Left colon (tissue), 2 donors: ENCODE data around the gene GPX4. TPM values are rescaled to one million over a fixed set of nuclear protein-coding genes. Genes with fewer than 3 reads are reported as not detected.
A peak's percentile ranks its signal among the peaks of the same experiment; 100 is the strongest.
"Not testable (repeated sequence)": the region's sequence is repeated elsewhere in the genome, so short reads cannot be mapped to it uniquely, and the experiment has no call there.

Experiments
- ATAC-seq: fragments of 200-7000 bp; cut with Tn5 transposase; one replicate; pipeline ENCODE4 v1.9.1; 2020; ENCODE audit warnings: mild to moderate bottlenecking, moderate library complexity
- DNase-seq, 2 donors: peaks; one replicate each; pipeline ENCODE4 v3.0.0-alpha.2; 2020
- intact Hi-C, 2 donors: fragments of 100-400 bp; cut with DNase I in 1 of 2; cut with micrococcal nuclease in 1 of 2; formaldehyde crosslinking; loops; one replicate each; pipeline versions ENCODE4 v1.11.2 to v1.14.0; 2022; cut with DNase I, micrococcal nuclease
- total RNA-seq, 2 donors: library from RNA; stranded (reverse); fragmentation: NEBNext Ultra II Directional; extraction: Animal tissue kit (Norgen Biotek cat#: 25700); gene quantifications; one replicate each; pipeline ENCODE4 v1.2.1, GENCODE V29; 2021
- donor health status: DM: no; HTN: no; CAD: no.
- donor health status: DM: yes; HTN: yes; CAD: no.

Gene GPX4
- total RNA-seq, 2 donors from 2014 or later, result 162 to 176 TPM

DNA sequence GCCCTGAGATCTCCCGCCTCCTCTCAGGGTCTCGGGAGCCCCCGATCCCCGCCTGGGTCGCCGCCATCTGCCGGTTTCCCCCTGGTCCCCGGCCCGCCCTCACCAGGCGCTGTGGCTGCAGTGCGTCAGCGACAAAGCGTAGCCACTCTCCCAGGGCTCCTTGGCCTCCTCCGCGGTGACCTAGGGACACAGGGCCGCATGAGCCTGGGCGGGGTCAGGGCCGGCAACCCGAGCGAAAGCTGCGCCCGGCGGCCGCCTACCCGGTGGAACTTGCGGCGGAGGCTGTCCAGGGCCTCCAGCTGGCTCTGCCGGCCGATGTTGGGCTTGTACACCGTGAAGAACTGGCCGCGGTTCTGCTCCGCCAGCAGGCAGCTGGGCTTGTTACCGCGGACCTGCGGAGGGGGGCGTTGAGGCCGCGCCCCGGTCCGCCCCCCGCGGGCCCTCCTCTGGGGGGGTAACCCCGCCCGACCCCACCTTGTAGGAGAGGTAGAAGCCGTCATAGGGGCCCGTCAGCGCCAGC is 5.3 kb downstream of the GPX4 start:
- ATAC-seq, result no peak
- intact Hi-C loops, result no loop called here
- DNase-seq, result no peak

DNA sequence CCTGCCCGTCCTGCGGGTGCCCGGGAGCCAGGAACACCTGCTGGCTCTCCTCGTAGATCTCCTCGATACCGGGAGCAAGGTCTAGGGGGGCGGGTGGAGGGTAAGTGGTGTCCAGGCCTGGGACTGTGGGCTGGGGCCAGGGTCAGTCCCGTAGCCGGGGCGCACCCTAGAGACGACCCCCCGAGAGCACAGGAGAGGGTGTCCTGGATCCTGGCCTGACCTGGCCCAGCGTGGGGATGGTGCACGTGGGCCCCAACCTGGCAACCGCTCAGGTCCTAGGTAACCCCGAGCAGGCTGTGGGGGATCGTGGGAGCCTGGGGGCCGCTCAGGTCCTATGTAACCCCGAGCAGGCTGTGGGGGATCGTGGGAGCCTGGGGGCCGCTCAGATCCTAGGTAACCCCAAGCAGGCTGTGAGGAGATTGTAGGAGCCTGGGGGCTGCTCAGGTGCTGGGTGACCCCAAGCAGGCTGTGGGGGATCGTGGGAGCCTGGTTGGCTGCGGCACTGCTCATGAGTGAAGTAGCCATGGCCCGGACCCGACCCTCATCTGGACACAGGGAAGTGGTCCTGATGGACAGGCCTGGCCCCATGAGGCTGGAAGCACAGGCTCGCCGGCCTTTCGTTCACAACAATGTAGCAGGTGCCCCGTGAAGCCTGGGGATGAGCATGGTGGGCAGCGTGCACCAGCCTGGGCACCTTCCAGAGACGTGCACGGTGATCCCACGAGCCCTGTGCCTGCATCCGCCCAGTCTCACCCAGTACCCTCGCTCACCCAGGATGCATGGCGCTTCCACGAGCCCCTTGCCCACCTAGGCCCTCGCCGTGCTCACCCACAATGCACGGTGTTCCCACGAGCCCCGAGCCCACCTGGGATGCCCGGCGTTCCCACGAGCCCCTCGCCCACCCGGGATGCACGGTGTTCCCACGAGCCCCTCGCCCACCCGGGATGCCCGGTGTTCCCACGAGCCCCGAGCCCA is 6.2 kb downstream of the GPX4 start:
- no peak for ATAC-seq
- intact Hi-C loops, result loop anchor here in 1 of 2 donors (5.0 kb wide), 1 partner anchor 72 kb away; no protein-coding TSS in a partner anchor
- no peak for DNase-seq

DNA sequence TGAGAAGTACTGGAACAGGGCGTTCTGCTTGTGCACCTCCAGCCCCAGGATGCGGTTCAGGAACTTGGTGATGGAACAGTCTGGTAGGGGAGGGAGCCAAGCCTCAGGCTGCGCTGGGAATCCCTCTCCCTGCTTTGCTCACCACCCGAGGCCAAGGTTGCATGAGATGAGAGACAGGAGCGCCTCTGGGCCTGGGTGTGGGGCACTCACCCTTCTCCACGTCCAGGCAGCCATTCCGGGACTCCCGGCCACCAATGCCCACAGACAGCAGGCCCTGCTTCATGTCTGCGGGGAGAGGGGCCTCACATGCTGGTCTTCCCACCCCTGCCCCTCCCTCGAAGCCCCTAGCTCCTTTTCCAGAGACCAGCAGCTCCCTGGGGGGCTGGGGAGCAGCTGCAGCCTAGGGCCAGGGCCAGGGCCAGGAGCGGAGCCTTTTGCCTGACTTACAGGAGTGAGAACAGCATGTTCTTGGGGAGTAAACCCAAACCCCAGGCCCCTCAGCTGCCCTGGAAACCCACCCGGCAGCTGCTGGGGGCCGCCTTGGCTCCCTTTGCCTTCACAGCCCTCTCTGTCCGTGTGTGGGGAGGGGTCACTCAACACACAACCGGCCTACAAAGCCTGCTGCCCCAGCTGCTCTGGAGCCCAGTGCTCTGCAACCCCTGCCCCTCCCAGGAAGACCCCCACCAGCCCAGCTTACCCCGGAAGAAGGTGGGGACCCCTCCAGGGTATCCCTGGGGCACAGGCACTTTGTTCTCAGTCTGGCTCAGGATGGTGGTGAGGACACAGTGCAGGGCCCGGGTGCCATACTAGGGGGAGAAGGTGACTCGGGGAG is 7.2 kb downstream of the GPX4 start:
- ATAC-seq, result no peak
- intact Hi-C loops, result loop anchor here in 1 of 2 donors (5.0 kb wide), 1 partner anchor 71 kb away; no protein-coding TSS in a partner anchor
- no peak for DNase-seq

DNA sequence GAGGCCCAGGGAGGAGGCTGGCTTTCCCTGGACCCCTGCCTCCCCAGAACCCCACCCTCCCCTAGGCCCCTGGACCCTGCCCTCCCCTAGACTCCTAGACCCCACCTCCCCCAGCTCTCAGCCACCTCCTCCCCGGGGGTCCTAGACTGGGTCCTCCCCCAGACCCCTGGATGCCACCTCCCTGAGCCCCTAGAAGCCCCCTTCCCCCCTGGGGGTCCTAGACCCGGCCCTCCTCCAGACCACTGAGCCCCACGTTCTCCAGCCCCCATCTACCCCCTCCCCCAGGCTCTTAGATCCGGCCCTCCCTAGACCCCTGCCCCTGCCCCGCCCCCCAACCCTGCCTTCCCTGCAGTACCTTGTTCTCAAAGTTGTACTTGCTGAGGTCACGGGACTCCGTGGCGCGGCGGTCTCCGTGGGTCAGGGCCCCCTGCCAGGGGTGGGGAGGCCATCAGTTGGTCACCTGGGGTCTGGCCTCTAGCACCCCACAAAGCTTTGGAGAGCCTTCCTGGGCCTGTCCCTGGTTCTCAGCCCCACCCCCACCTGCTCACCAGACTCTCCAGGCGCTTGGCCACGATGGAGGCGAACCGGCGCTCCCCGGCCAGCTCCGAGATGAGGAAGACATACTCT is 8.0 kb downstream of the GPX4 start:
- intact Hi-C loops, result loop anchor here in 1 of 2 donors (5.0 kb wide), 1 partner anchor 71 kb away; no protein-coding TSS in a partner anchor
- no peak for ATAC-seq
- DNase-seq, result peak in 1 of 2 donors; percentile 37

GRCh38 chr19:1112268-1113029 is 8.7 kb downstream of the GPX4 start:
- DNase-seq, result peak; percentile 90 to 92
- peak; percentile 79 for ATAC-seq
- intact Hi-C loops, result loop anchor here in 1 of 2 donors (5.0 kb wide), 1 partner anchor 70 kb away; no protein-coding TSS in a partner anchor

GRCh38 chr19:1113030-1113985 is 9.5 kb downstream of the GPX4 start:
- intact Hi-C loops, result loop anchor here in 1 of 2 donors (5.0 kb wide), 1 partner anchor 69 kb away; no protein-coding TSS in a partner anchor
- ATAC-seq (peak; percentile 87), DNase-seq (peak; percentile 97 to 99)

DNA sequence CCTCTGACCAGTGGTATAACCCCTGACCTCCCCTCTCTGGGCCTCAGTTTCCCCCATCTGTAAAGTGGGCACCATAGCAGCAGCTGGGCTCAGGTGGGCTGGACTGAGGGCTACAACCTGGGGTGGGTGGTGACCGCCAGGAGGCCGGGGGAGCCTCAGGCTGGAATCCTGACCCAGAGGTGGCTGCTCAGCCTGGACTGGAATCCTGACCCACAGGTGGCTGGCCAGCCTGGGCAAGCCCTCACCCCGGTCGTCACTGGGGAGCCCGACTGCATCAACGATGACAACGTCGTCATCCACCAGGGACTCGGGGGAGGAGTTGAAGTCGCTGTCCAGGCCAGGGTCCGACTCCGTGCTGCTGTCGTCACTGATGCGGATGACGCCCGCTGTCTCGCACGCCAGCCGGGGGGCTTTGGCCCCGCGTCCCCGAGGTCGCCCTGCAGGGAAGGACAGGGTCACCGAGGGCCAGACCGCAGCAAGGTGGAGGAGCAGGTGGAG is 10.2 kb downstream of the GPX4 start:
- peak; percentile 27 to 39 for DNase-seq
- no peak for ATAC-seq
- intact Hi-C loops, result loop anchor here in 1 of 2 donors (5.0 kb wide), 1 partner anchor 68 kb away; no protein-coding TSS in a partner anchor

DNA sequence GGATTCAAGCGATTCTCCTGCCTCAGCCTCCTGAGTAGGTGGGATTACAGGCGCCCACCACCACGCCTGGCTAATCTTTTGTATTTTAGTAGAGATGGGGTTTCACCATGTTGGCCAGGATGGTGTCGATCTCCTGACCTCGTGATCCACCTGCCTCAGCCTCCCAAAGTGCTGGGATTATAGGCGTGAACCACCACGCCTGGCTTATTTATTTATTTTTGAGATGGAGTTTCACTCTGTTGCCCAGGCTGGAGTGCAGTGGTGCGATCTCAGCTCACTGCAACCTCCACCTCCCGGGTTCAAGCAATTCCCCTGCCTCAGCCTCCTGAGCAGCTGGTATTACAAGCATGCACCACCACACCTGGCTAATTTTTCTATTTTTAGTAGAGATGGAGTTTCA is 10.9 kb downstream of the GPX4 start:
- DNase-seq, ATAC-seq: not testable (repeated sequence)
- intact Hi-C loops, result loop anchor here (5.0 kb wide), 2 partner anchors 68 to 78 kb away; no protein-coding TSS in a partner anchor

DNA sequence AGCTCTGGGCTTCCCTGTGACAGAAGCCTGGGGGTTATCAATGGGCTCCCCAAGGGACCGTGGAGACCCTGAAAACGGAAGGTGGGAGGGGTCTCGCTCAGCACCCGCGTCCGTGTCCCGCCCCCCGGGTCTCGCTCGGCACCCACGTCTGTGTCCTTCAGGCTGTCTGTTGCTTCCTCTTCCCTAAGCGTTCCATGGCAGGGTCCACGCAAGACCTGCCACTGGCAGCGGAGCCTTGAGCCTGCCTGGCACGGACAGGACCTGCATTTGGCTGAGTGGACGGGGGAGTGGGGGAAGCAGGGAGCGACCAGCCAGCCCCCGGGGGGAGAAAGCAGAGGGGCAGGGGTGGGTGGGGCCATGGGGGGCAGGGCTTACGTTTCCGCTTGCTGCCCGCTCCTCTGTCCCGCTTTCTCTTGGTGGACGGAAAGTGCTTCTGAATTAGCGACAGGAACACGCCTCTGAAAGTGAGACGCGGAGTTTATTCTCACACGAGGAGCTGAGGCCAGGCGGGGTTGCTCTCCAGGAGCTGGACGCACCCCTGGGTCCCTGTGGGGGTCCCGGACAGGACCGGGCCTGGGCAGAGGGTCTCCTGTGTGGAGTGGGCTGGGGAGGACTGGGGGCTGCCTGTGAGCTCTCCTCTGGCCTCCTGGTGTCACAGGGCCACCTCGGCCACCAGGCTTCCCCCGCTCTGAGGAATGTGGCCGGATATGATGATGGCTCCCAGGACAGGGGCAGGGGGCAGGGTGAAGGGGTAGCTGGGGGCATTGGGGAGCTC is 12.0 kb downstream of the GPX4 start:
- intact Hi-C loops, result loop anchor here in 1 of 2 donors (5.0 kb wide), 1 partner anchor 76 kb away; no protein-coding TSS in a partner anchor
- DNase-seq (no peak), ATAC-seq (no peak)

- intact Hi-C loops, result loop anchor here in 1 of 2 donors (5.0 kb wide), 1 partner anchor 75 kb away; no protein-coding TSS in a partner anchor
- ATAC-seq, result no peak
These were observed 13.2 kb downstream of the GPX4 start for GRCh38 chr19:1116726-1117581.

GRCh38 chr19:1117654-1118053 is 13.9 kb downstream of the GPX4 start:
- no peak for ATAC-seq
- intact Hi-C loops, result loop anchor here in 1 of 2 donors (5.0 kb wide), 1 partner anchor 75 kb away; no protein-coding TSS in a partner anchor
- no peak for DNase-seq

More at GRCh38 chr19:1116726-1117581, 13.2 kb downstream of the GPX4 start:
- no peak for DNase-seq

DNA sequence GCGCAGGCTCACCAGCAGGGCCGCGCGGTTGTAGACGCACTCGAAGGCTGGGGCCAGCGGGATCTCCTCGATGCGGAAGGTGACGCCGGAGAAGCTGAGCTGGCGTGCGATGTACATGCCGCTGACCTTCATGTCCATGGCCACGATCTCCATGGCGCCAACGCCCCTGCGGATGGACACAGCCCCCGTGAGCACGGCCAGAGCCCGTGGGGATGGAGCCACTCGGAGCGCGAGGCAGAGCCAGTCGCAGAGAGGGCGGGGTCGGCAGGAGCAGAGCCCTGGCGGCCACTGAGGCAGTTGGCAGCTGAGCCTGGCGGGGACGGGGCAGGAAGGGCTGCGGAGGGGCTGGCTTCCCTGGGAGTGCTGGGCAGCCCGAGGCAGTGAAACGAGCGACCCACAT is 15.2 kb downstream of the GPX4 start:
- intact Hi-C loops, result loop anchor here in 1 of 2 donors (5.0 kb wide), 1 partner anchor 73 kb away; no protein-coding TSS in a partner anchor
- ATAC-seq (no peak), DNase-seq (no peak)

DNA sequence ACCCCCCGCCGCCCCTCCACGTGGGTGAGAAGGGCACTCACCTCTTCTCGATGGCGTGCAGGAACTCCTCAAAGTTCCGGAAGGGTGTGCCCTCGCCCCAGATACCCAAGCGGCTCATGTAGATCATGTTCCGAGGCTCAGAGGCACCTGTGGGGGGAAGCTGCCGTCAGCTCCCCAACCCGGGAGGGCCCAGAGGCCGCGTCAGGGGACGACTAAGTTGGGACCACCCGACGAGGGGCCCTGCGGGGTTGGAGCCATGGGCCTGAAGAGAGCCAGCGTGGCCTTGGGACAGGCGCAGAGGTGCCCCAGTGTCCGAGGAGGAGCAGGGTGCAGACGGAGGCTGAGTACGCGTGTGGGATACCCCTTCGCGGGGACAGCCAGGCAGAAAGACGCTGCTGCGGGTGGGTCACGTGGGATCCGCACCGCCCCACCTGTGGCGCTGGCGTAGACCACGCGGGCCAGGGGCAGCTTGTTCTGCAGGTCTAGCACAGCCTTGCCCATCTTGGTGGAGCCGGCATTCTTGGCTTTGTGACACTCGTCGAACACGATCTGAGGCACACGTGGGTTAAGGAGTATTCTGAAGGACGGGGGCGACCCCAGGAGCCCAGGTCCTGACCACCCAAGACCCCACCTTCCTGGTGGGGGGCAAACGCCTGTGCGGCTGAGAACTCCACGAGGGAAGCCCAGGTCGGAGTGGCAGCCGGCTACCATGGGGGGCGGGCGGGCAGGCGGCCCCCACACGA is 15.9 kb downstream of the GPX4 start:
- no peak for DNase-seq
- intact Hi-C loops, result loop anchor here in 1 of 2 donors (5.0 kb wide), 1 partner anchor 73 kb away; no protein-coding TSS in a partner anchor
- ATAC-seq, result no peak

GRCh38 chr19:1121395-1121794 is 17.6 kb downstream of the GPX4 start:
- DNase-seq (no peak), ATAC-seq (no peak)
- intact Hi-C loops, result no loop called here
